Measurements from ENCODE around the gene EFCAB7.

DNA sequence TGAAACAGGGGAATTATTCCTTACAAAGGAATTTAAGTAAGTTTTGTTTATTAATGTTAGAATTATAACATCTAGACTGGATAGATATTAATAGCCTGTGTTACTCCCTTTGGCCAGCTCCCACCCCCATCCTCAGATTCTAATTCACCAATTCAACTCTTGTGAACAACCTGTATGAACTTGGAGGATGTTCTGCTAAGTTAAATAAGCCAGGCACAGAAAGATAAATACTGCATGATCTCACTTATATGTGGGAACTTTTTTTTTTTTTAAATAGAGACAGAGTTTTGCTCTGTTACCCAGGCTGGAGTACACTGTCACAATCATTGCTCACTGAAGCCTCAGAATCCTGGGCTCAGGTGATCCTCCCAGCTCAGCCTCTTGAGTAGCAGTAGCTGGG lies 32.2 kb downstream of the EFCAB7 start:
- TF ChIP-seq, protein P1, sequence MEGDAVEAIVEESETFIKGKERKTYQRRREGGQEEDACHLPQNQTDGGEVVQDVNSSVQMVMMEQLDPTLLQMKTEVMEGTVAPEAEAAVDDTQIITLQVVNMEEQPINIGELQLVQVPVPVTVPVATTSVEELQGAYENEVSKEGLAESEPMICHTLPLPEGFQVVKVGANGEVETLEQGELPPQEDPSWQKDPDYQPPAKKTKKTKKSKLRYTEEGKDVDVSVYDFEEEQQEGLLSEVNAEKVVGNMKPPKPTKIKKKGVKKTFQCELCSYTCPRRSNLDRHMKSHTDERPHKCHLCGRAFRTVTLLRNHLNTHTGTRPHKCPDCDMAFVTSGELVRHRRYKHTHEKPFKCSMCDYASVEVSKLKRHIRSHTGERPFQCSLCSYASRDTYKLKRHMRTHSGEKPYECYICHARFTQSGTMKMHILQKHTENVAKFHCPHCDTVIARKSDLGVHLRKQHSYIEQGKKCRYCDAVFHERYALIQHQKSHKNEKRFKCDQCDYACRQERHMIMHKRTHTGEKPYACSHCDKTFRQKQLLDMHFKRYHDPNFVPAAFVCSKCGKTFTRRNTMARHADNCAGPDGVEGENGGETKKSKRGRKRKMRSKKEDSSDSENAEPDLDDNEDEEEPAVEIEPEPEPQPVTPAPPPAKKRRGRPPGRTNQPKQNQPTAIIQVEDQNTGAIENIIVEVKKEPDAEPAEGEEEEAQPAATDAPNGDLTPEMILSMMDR (IDR thresholded peaks at IDR 0.05; ENCODE audit: insufficient read depth, low read depth, low read length): no peak
- no peak for TF ChIP-seq EZH2 (IDR thresholded peaks at IDR 0.05; ENCODE audit: insufficient read depth, low read length)

Measured in astrocyte (in vitro differentiated cells and primary cell).